Stomach (tissue), 9 donors: Measurements from ENCODE around the gene SLC25A6. TPM values are rescaled to one million over a fixed set of nuclear protein-coding genes. Genes with fewer than 3 reads are reported as not detected.

ENCODE experiments used
- DNase-seq, 2 donors: peaks; one replicate each; pipeline versions ENCODE4 v3.0.0 to v3.0.0-alpha.2; 2013 to 2019
- H3K27ac ChIP-seq, 5 donors: fragments of 200-600 bp in 4 of 5; sonication (generic) in 4 of 5; one replicate each; pipeline ENCODE4 v1.5.1; 2013 to 2019; ENCODE audit warnings: mild to moderate bottlenecking in 1 of 5, moderate library complexity in 1 of 5
- H3K27me3 ChIP-seq, 3 donors: fragments of 200-600 bp; sonication (generic); one replicate each; pipeline ENCODE4 v1.5.1; 2017 to 2019; ENCODE audit warnings: mixed run types in 1 of 3
- H3K36me3 ChIP-seq, 4 donors: fragments of 200-600 bp; sonication (generic); 1 replicate in 3 of 4; 2 replicates in 1 of 4; pipeline ENCODE4 v1.5.1; 2016 to 2019
- H3K4me1 ChIP-seq, 4 donors: fragments of 200-600 bp; sonication (generic); one replicate each; pipeline ENCODE4 v1.5.1; 2016 to 2019
- H3K4me3 ChIP-seq, 4 donors: fragments of 200-600 bp; sonication (generic) in 3 of 4; one replicate each; pipeline ENCODE4 v1.5.1; 2016 to 2019; ENCODE audit warnings: mild to moderate bottlenecking in 1 of 4
- H3K9me3 ChIP-seq, 4 donors: fragments of 200-600 bp; sonication (generic); one replicate each; pipeline ENCODE4 v1.5.1; 2016 to 2019
- CTCF ChIP-seq, 7 experiments: fragments of 450-650 bp in 4 of 7; fragments of 200-600 bp in 3 of 7; sonication (generic) in 3 of 7; IDR thresholded peaks; one replicate each; pipeline ENCODE4 v1.5.1; 2016 to 2019; ENCODE audit warnings: antibody characterized with exemption in 7 of 7, control low read depth in 2 of 7, mild to moderate bottlenecking in 1 of 7
- EP300 ChIP-seq: sonication (generic); formaldehyde crosslinking; IDR thresholded peaks from one replicate; pipeline ENCODE4 v1.6.1; 2017; ENCODE audit warnings: antibody characterized with exemption
- POLR2A ChIP-seq, 4 donors: fragments of 450-650 bp; IDR thresholded peaks; one replicate each; pipeline ENCODE4 v1.6.1; 2016; ENCODE audit warnings: antibody characterized with exemption in 4 of 4, control low read depth in 2 of 4, mild to moderate bottlenecking in 1 of 4, moderate library complexity in 1 of 4
- POLR2AphosphoS5 ChIP-seq, 3 donors: sonication (generic); formaldehyde crosslinking; IDR thresholded peaks; one replicate each; pipeline ENCODE4 v1.6.1; 2016; ENCODE audit warnings: antibody characterized with exemption in 3 of 3
- WGBS, 5 donors: extraction: QIAGEN DNeasy Blood & Tissue Kit in 3 of 5; methylation state at CpG; one replicate each; pipeline versions ENCODE4 v1.1.5 to v1.1.7; 2013 to 2018; 5-methylcytosine and 5-hydroxymethylcytosine counted together
- intact Hi-C: fragments of 100-400 bp; cut with DNase I; formaldehyde crosslinking; loops from one replicate; pipeline ENCODE4 v1.15.1; 2023; ENCODE audit warnings: low total_unique reads
- polyA plus RNA-seq, 3 donors: library from polyadenylated mRNA; stranded (reverse); fragments of 200-250 nt; gene quantifications; one replicate each; pipeline ENCODE4 v1.2.3, GENCODE V29; 2013
- total RNA-seq, 5 donors: library from RNA; depleted of rRNA; stranded (reverse); fragments of >200 nt; gene quantifications; one replicate each; pipeline versions ENCODE4 v1.1.0 to v1.2.3, GENCODE V29; 2014 to 2016
- donor health status: healthy with polysubstance abuse.
- donor health status: Bipolar disorder and iron deficiency.
- donor health status: healthy.

SLC25A6 gene
- total and polyA plus RNA-seq, 8 donors = 119 to 707 (median 467) TPM

GRCh38 chrX:1417921-1418771 is 26.2 kb upstream of the SLC25A6 start:
- Histone ChIP-seq H3K9me3 (peaks cover 14 to 29% (median 22%) of the 10 kb centered on the region in 4 donors), H3K36me3 (peaks cover 18 to 86% (median 71%) of the 10 kb centered on the region in 4 donors), H3K4me3 (no peak overlapping the region), H3K27ac (no peak overlapping the region), H3K27me3 (no peaks in the 10 kb centered on the region), H3K4me1 (peaks cover 0 to 3% (median 0%) of the 10 kb centered on the region in 4 donors)
- WGBS, 5 donors = 90 to 96% (median 93%) methylated on average over 7 to 20 of the region's 20 CpGs
- DNase-seq = no peak
- intact Hi-C loops = no loop called here
- TF ChIP-seq EP300 (no peak), POLR2A (IDR thresholded peaks at IDR 0.05) (no peak), POLR2AphosphoS5 (IDR thresholded peaks at IDR 0.05) (no peak), CTCF (IDR thresholded peaks at IDR 0.05) (no peak)

GRCh38 chrX:1416965-1417760 is 25.2 kb upstream of the SLC25A6 start:
- Histone ChIP-seq H3K4me3 (no peak overlapping the region), H3K36me3 (peaks cover 24 to 86% (median 72%) of the 10 kb centered on the region in 4 donors), H3K4me1 (peaks cover 0 to 3% (median 0%) of the 10 kb centered on the region in 4 donors), H3K27ac (no peak overlapping the region), H3K9me3 (peaks cover 6 to 19% (median 14%) of the 10 kb centered on the region in 4 donors), H3K27me3 (no peaks in the 10 kb centered on the region)
- intact Hi-C loops = no loop called here
- 71 to 90% (median 75%) methylated on average over 9 to 14 of the region's 14 CpGs for WGBS, 5 donors
- no peak for DNase-seq
- no peak for TF ChIP-seq CTCF (IDR thresholded peaks at IDR 0.05)
- TF ChIP-seq POLR2A (IDR thresholded peaks at IDR 0.05) = no peak
- TF ChIP-seq POLR2AphosphoS5 (IDR thresholded peaks at IDR 0.05) = no peak
- no peak for TF ChIP-seq EP300

- no peak for DNase-seq
- peaks cover 28 to 86% (median 72%) of the 10 kb centered on the region in 4 donors for H3K36me3 ChIP-seq
- no peaks in the 10 kb centered on the region for H3K27me3 ChIP-seq
- H3K4me3 ChIP-seq = no peak overlapping the region
- 63 to 83% (median 69%) methylated on average over 15 of the region's 15 CpGs for WGBS, 5 donors
- no peak for TF ChIP-seq EP300
- TF ChIP-seq POLR2A (IDR thresholded peaks at IDR 0.05) = no peak
- TF ChIP-seq POLR2AphosphoS5 (IDR thresholded peaks at IDR 0.05) = no peak
- no peak for TF ChIP-seq CTCF (IDR thresholded peaks at IDR 0.05)
- intact Hi-C loops = no loop called here
- H3K27ac ChIP-seq = no peak overlapping the region
- peaks cover 0 to 3% (median 0%) of the 10 kb centered on the region in 4 donors for H3K4me1 ChIP-seq
- H3K9me3 ChIP-seq = peaks cover 3 to 11% (median 6%) of the 10 kb centered on the region in 4 donors
Observed at GRCh38 chrX:1416327-1416784, 24.4 kb upstream of the SLC25A6 start.

- Histone ChIP-seq H3K9me3 (no peaks in the 10 kb centered on the region), H3K4me1 (no peaks in the 10 kb centered on the region), H3K27ac (no peak overlapping the region), H3K4me3 (no peak overlapping the region), H3K36me3 (peaks cover 15 to 71% (median 64%) of the 10 kb centered on the region in 4 donors), H3K27me3 (no peaks in the 10 kb centered on the region)
- intact Hi-C loops = no loop called here
- WGBS, 5 donors = 86 to 94% (median 92%) methylated on average over 28 to 31 of the region's 31 CpGs
- no peak for DNase-seq
- TF ChIP-seq POLR2AphosphoS5 (IDR thresholded peaks at IDR 0.05) (no peak), EP300 (no peak)
Observed at GRCh38 chrX:1412551-1413161, 20.7 kb upstream of the SLC25A6 start.
